ENCODE data around the gene ZNF226.

The ZNF226 gene

GRCh38 chr19:44204772-44205171 lies 39.9 kb downstream of the ZNF226 start:
- no peaks in the 10 kb centered on the region for H4K20me1 ChIP-seq (ENCODE audit: insufficient read depth, low read length)
- no peaks in the 10 kb centered on the region for H3K9me2 ChIP-seq (replicated peaks; ENCODE audit: insufficient read depth, low read length)
- H3K4me2 ChIP-seq (ENCODE audit: low read depth, low read length) = no peak overlapping the region
- no peak overlapping the region for H3K27ac ChIP-seq (ENCODE audit: low read length)
- no peaks in the 10 kb centered on the region for H3K9me3 ChIP-seq (replicated peaks; ENCODE audit: insufficient read depth, low read length)
- H2AFZ ChIP-seq (ENCODE audit: low read length) = no peak overlapping the region
- H3F3A ChIP-seq (ENCODE audit: insufficient read depth, low read length) = no peaks in the 10 kb centered on the region
- H3K27me3 ChIP-seq (replicated peaks; ENCODE audit: insufficient read depth, low read length) = no peaks in the 10 kb centered on the region
- no peak for DNase-seq
- no peaks in the 10 kb centered on the region for H3K36me3 ChIP-seq (replicated peaks; ENCODE audit: insufficient read depth, low read length)
- H3K79me2 ChIP-seq (ENCODE audit: low read length) = no peaks in the 10 kb centered on the region
- no peak overlapping the region for H3K4me3 ChIP-seq (ENCODE audit: low read length)
- no peaks in the 10 kb centered on the region for H3K4me1 ChIP-seq (ENCODE audit: low read length)
- H3K9ac ChIP-seq (ENCODE audit: low read length) = no peak overlapping the region
- no peak for TF ChIP-seq EZH2phosphoT487 (IDR thresholded peaks at IDR 0.05; ENCODE audit: low read length)
- TF ChIP-seq EZH2 (optimal IDR thresholded peaks at IDR 0.05; ENCODE audit: low read depth, low read length) = no peak
- TF ChIP-seq CTCF (IDR thresholded peaks at IDR 0.05; ENCODE audit: low read length) = no peak

GRCh38 chr19:44207126-44207803 lies 42.4 kb downstream of the ZNF226 start:
- Histone ChIP-seq H3K9me2 (replicated peaks; ENCODE audit: insufficient read depth, low read length) (no peaks in the 10 kb centered on the region), H3K27me3 (replicated peaks; ENCODE audit: insufficient read depth, low read length) (no peaks in the 10 kb centered on the region), H3K27ac (ENCODE audit: low read length) (no peak overlapping the region), H3K36me3 (replicated peaks; ENCODE audit: insufficient read depth, low read length) (no peaks in the 10 kb centered on the region), H3K79me2 (ENCODE audit: low read length) (no peaks in the 10 kb centered on the region), H3K4me2 (ENCODE audit: low read depth, low read length) (peak overlapping the region; percentile 77), H3K4me3 (ENCODE audit: low read length) (peak overlapping the region; percentile 87), H3K4me1 (ENCODE audit: low read length) (no peaks in the 10 kb centered on the region), H3K9ac (ENCODE audit: low read length) (peak overlapping the region; percentile 40; the same call in 1 of the 2 replicates), H2AFZ (ENCODE audit: low read length) (peak overlapping the region; percentile 77), H4K20me1 (ENCODE audit: insufficient read depth, low read length) (no peaks in the 10 kb centered on the region), H3F3A (ENCODE audit: insufficient read depth, low read length) (no peaks in the 10 kb centered on the region), H3K9me3 (replicated peaks; ENCODE audit: insufficient read depth, low read length) (no peaks in the 10 kb centered on the region)
- TF ChIP-seq EZH2 (optimal IDR thresholded peaks at IDR 0.05; ENCODE audit: low read depth, low read length) (no peak), CTCF (IDR thresholded peaks at IDR 0.05; ENCODE audit: low read length) (no peak), EZH2phosphoT487 (IDR thresholded peaks at IDR 0.05; ENCODE audit: low read length) (no peak)
- peak; percentile 93 for DNase-seq

GRCh38 chr19:44212250-44212865 lies 47.5 kb downstream of the ZNF226 start, which contains the start of gene ZNF227:
Gene ZNF227, plus strand, starts transcription at chr19:44212532. Its CDS starts 5,261 bp downstream, at chr19:44217793.
- H3F3A ChIP-seq (ENCODE audit: insufficient read depth, low read length) = no peaks in the 10 kb centered on the region
- H3K9me2 ChIP-seq (replicated peaks; ENCODE audit: insufficient read depth, low read length) = no peaks in the 10 kb centered on the region
- peak within 1 kb of the TSS; percentile 56 for H3K4me2 ChIP-seq (ENCODE audit: low read depth, low read length)
- no peaks in the 10 kb centered on the region for H3K9me3 ChIP-seq (replicated peaks; ENCODE audit: insufficient read depth, low read length)
- peaks cover 14% of the 10 kb centered on the region for H3K79me2 ChIP-seq (ENCODE audit: low read length)
- H3K27me3 ChIP-seq (replicated peaks; ENCODE audit: insufficient read depth, low read length) = no peaks in the 10 kb centered on the region
- peak within 1 kb of the TSS; percentile 89 for H3K4me3 ChIP-seq (ENCODE audit: low read length)
- no peak within 1 kb of the TSS for H3K27ac ChIP-seq (ENCODE audit: low read length)
- peaks cover 7% of the 10 kb centered on the region for H3K36me3 ChIP-seq (replicated peaks; ENCODE audit: insufficient read depth, low read length)
- DNase-seq = peak; percentile 76
- TF ChIP-seq CTCF (IDR thresholded peaks at IDR 0.05; ENCODE audit: low read length) (no peak), EZH2phosphoT487 (IDR thresholded peaks at IDR 0.05; ENCODE audit: low read length) (no peak), EZH2 (optimal IDR thresholded peaks at IDR 0.05; ENCODE audit: low read depth, low read length) (no peak)
- peak within 1 kb of the TSS; percentile 97 for H2AFZ ChIP-seq (ENCODE audit: low read length)
- peak within 1 kb of the TSS; percentile 69; the same call in 1 of the 2 replicates for H3K9ac ChIP-seq (ENCODE audit: low read length)
- H3K4me1 ChIP-seq (ENCODE audit: low read length) = peaks cover 10% of the 10 kb centered on the region; the same call in 1 of the 2 replicates
- no peaks in the 10 kb centered on the region for H4K20me1 ChIP-seq (ENCODE audit: insufficient read depth, low read length)
